Measurements from ENCODE around the gene PALM2AKAP2.
"Not testable (repeated sequence)": the region's sequence is repeated elsewhere in the genome, so short reads cannot be mapped to it uniquely, and the experiment has no call there.

PALM2AKAP2 gene

GRCh38 chr9:109811876-109812275, 31.9 kb downstream of the PALM2AKAP2 start:
- no peak for DNase-seq

- DNase-seq: no peak
Observed at GRCh38 chr9:109812331-109812730, 32.3 kb downstream of the PALM2AKAP2 start.

- DNase-seq: no peak
Observed at GRCh38 chr9:109812818-109813281, 32.9 kb downstream of the PALM2AKAP2 start.

GRCh38 chr9:109813303-109813702, 33.3 kb downstream of the PALM2AKAP2 start:
- DNase-seq: no peak

- no peak for DNase-seq
Observed at GRCh38 chr9:109813829-109814228, 33.8 kb downstream of the PALM2AKAP2 start.

- no peak for DNase-seq
Observed at GRCh38 chr9:109815366-109815947, 35.5 kb downstream of the PALM2AKAP2 start.

GRCh38 chr9:109816490-109816889, 36.5 kb downstream of the PALM2AKAP2 start:
- no peak for DNase-seq

- DNase-seq: no peak
Observed at GRCh38 chr9:109817146-109817845, 37.3 kb downstream of the PALM2AKAP2 start.

- DNase-seq: no peak
Observed at GRCh38 chr9:109817846-109818472, 38.0 kb downstream of the PALM2AKAP2 start.

GRCh38 chr9:109821711-109822110, 41.7 kb downstream of the PALM2AKAP2 start:
- DNase-seq: no peak

- DNase-seq: not testable (repeated sequence)
Observed at GRCh38 chr9:109825383-109825782, 45.4 kb downstream of the PALM2AKAP2 start.

GRCh38 chr9:109826559-109826958, 46.6 kb downstream of the PALM2AKAP2 start:
- no peak for DNase-seq

- DNase-seq: no peak
Observed at GRCh38 chr9:109828254-109828653, 48.3 kb downstream of the PALM2AKAP2 start.

All from activated naive CD4-positive, alpha-beta T cell (primary cell).